IPS DF 4.7 (cell line): ENCODE data around the gene HNRNPLL.

ENCODE experiments used
- DNase-seq: peaks from one replicate; pipeline ENCODE4 v3.0.0-alpha.2; 2013; ENCODE audit warnings: low spot score; ENCODE audit errors: extremely low read depth

HNRNPLL gene

DNA sequence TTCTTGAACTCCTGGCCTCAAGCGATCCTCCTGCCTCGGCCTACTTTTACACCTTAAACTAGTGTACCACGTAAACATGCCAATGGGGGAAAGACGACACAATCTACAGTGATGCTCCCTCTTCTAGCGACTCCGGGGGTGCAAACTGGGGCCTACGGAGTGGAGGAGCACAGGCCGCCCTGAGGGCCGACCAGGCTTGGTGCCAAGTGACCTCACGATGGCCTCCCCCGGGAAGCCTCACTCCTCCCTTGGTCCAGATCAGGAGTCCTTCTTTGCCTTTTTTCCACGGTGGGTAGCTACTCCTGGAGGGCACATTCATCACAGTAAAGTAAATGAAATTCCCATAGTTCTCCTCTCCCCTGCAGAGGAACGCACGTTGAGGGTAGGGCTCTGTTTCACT, 73.5 kb downstream of the HNRNPLL start:
- DNase-seq = no peak

DNA sequence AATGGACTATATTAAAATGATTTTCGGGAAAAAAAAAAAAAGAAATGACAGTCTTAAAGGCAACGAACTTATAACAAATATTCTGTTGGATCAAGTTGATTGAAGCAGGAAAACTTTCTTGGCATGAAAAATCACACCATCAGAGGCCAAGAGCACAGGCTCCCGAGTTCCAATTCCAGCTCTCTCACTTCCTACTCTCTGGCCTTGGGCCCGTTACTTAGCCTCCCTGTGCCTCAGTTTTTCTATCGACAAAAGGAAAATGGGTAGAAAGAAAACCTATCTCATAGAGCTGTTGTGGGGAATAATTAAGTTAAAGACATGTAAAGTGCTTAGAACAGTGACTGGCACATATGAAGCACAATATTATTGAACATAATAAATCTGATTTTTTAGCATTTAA, 74.2 kb downstream of the HNRNPLL start:
- no peak for DNase-seq

DNA sequence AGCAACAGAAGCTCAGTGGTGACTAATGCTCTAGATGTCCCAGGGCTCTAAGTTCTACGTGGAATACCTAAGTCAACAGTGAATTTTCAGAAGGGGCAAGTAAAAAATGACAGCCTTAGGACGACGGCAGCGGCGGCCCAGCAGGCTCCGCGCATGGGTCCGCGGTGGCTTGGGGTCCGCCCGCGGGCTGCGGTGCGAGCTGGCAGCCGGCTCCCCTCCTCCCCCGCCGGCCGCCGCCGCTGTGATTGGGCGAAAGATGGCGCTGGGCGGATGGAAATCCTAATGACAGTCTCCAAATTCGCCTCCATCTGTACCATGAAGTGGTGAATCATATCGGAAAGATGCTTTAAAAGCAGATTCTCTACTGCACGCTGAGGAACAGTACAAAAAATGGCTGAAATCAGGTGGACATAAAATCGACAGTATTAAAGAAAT, 74.7 kb downstream of the HNRNPLL start:
- DNase-seq = no peak

DNA sequence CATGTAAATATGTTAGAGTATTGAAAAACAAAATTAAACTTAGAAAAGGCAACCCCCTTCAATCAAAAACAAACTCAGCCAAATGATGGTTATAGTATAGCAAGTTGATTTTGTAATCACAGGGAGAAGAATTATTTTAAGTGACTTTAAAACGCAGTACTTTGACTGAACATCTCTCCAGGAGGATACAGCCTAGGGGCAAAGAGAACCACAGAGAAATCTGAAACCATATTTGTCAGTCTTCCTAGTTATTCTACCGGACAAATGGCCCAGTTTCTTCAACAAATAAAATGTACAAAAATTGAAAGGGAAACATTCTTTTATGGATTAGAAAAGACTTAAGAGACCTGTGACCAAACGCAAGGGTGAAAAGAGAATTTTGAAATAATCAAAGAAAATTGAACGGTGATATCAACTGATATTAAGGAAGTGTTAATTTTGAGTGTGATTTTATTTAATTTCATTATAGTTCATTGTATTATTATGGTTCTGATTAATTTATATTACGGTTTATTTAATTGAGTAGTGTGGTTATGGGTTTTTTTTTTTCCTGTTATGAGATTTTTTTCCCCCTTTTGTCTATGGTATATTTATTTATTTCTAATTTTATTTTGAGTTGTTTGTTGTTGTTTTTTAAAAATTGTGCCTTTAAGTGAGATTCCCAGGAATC, 75.3 kb downstream of the HNRNPLL start:
- DNase-seq = no peak

DNA sequence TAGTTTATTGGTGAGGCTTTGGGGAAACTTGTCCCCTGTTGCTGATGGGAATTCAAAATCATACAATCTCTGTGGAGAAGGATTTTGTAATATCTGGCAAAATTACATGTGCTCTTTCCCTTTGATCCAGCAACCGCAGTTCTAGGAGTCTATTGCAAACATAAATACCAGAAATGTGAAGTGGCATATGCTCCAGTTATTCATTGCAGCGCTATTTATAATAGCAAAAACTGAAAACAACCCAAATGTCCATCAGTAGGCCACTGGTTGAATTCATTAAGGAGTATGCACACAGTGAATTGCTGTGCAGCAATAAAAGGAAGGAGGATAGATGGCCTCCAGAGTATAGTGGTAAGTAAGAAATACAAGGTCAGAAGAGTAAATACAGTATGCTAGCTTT, 76.5 kb downstream of the HNRNPLL start:
- DNase-seq = no peak

DNA sequence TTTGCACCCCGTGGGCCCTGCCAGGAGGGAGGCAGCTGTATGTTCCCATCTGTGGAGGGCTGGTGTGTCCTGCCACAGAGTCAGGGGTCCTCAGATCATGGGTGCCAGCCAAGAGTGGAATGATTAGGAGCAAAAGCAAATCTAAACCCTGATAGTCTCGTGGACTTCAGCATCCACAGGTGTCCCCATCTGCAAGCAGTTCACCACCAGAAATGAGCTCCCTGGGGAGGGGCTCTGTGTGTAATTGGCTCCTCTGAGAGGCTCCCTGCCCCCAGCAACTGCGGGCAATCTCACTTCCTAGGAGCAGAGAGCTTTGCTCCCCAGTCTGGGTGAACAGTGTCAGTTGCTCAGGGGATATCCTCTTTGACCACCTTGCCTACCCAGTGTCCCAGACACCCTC, 78.1 kb downstream of the HNRNPLL start:
- no peak for DNase-seq

DNA sequence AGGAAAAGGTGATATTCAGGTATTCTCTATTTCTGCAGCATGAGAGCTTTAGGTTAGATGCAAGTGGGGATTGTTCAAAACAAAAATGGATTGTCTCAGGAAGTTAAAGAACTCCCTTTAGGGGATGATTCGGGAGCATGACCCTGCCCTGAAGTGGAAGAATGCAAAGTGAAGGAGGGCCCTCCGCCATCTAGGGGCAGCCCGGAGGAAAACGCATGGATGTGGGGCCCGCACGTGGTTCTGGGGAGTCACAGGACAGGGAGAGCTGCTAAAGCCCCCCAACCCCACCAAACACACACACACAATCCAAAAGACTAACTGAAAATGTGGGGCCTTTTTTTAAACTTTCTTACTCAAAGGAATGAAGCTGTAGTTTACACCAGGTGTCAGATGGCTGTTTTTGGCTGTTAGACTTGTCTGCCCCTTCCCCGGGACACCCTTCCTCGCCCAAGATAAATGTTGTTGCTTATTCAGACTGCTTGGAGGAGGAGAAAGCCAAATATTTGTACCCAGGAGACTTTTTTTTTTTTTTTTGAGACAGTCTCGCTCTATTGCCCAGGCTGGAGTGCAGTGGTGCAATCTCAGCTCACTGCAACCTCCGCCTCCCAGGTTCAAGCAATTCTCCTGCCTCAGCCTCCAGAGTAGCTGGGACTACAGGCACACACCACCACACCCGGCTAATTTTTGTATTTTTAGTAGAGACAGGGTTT, 78.8 kb downstream of the HNRNPLL start:
- no peak for DNase-seq

DNA sequence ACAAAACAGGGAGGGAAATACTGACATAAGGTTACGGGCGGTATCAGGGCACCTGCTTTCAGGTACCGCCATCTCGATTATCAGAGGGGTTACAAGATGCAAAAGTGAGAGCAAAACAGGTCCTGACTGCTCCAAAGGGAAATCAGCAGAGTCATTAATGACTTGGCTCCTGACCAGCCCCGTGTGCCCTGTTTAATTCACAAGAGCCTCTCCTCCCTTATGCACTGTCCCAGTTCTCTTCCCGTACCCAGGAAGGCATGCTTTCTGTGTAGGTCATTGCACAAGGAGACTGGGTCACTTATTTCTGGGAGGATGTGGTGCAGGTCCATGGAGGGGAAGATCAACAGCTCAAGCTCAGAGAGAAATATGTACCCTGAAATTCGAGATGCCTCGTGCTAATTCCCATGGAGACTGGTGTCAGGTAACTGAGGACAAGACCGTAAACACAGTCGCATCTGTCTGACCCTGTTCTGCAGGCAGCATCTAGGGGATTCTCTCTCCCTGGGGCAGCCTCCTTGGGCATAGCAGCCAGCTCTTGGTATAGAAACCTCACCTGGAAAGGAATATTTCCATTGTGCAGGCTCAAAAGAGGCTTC, 79.9 kb downstream of the HNRNPLL start:
- DNase-seq = no peak

DNA sequence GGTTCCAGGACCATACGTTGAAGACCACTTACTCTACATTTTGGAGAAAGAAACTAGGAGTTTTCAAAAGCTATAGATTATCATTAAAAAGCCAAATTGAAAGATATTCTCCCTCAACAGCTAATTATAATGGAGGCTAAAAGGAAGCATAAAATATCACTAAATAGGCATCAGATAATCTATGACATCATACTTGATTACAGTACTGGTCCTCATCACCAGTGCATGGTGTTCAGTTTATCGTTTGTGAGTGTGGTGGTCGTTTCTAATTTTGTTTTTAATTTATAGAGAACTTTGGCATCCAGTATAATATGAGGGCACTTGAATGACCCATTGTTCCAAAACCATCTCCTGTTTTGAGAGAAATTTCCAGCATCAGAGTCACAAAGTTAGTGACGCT, 80.9 kb downstream of the HNRNPLL start:
- DNase-seq = no peak

DNA sequence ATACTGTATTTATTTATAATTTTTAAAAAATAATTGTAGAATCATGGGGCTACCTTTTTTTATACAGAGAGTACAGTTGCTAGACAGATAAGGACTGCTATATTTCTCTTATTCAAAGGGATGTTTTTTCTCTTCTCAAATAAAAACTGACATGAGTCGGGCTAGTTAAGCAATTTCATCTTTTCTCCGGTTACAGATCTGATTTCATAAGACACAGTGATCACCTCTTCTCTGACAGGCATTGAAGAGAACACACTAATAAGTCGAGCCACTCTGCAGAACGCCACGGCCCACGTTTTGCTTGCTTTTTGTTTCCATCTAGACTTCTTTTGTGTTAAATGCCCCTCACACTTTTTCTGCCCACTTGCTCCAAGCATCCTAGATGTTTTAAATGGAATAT, 85.4 kb downstream of the HNRNPLL start:
- DNase-seq = no peak

DNA sequence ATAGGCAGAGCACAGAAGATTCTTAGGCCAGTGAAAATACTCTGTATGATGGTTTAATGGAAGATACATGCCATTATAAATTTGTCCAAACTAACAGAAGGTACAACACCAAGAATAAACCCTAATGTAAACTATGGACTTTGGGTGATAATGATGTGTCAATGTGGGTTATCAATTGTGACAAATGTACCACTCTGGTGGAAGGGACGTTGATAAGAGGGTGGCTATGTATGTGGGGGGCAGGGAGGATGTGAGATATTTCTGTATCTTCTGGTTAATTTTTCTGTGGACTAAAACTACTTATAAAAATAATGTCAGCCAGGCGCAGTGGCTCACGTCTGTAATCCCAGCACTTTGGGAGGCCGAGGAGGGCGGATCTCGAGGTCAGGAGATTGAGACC, 86.2 kb downstream of the HNRNPLL start:
- DNase-seq = no peak

DNA sequence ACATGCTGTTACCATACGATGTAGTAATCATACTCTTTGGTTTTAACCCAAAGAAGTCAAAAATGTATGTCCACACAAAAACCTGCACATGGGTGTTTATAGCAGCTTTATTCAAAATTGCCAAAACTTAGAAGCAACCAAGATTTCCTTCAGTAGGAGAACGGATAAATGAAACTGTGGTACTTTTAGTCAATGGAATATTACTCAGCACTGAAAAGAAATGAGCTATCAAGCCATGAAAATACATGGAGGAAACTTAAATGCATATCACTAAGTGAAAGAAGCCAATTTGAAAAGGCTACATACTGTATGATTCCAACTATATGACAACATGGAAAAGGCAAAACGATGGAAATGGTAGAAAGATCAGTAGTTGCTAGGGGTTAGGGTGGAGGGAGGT, 86.6 kb downstream of the HNRNPLL start:
- no peak for DNase-seq

DNA sequence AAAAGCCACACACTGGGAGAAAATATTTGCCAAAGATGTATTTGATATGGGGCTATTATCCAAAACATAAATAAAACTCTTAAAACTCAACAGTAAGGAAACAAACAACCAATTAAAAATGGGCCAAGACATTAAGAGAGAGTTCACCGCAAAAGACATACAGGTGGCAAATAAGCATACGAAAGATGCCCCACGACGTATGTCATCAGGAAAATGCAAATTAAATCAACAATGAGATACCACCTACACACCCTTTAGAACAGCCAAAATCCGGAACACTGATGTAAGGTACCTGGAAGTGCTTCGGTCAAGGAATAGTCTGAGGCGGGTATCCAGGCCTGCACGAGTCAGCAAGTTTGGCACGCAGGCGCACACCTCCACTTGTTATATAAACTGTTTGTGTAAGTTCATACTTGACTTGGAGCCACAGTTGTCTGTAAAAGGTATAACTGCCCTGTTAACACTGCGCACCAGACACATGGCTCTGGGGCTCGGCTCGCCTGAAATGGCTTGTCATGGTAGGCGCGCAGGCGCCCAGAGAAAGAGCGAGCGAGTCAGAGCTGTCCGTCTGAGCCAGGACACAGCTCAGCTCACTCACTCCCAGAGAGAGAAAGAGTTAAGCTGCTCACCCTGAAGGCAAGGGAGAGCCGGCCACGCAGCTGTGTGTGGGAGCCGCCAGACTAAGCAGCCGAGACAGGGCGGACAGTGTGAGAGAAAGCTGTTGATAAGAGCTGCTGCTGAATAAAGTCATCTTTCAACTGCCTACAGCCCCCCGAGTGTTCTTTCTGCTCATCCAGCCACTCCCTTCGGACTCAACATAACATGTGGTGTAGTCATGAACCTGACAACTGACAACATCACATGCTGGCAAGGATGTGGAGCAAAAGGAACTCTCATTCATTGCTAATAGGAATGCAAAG, 87.3 kb downstream of the HNRNPLL start:
- DNase-seq = no peak

DNA sequence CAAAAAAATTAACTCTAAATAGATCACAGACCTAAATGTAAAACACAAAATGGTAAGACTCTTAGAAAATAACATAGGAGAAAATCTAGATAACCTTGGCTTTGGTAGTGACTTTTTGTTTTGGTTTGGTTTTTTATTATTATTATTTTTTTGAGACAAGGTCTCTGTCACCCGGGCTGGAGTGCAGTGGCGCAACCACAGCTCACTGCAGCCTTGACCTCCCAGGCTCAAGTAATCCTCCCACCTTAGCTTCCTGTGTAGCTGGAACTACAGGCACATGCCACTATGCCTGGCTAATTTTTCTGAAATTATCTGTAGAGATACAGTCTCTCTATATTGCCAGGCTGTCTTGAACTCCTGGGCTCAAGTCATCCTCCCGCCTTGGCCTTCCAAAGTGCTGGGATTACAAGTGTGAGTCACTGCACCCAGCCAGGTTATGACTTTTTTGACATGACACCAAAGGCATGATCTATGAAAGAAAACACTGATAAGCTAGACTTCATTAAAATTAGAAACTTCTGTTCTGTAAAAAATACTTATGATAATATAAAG, 88.0 kb downstream of the HNRNPLL start:
- no peak for DNase-seq

DNA sequence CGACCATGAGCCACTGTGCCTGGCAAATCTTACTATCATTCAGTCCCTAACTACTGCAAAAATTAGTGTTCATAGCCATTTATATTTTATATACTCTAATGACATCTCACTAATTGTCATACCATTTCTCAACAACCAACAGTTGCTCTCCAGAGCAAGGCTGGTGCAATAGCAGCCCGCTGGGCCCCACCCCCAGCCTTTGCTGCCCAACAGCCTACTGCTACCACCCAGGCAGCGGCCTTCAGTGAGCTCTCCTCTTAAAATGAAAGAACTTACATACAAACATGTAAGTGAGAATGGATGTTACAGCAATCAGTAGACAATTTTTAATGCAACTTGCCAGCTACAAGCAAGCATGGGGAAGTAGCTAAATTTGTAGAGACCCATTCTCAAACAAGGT, 90.5 kb downstream of the HNRNPLL start:
- DNase-seq = no peak
